ENCODE results near the gene RNF223.
"Not testable (repeated sequence)": the region's sequence is repeated elsewhere in the genome, so short reads cannot be mapped to it uniquely, and the experiment has no call there.

RNF223 gene

GRCh38 chr1:1059494-1060280 lies 14.4 kb downstream of the RNF223 start:
- DNase-seq (ENCODE audit: low read depth) = peak; percentile 59

- DNase-seq (ENCODE audit: low read depth) = no peak
Measured at GRCh38 chr1:1058921-1059493, 15.1 kb downstream of the RNF223 start.

GRCh38 chr1:1058088-1058905 lies 15.8 kb downstream of the RNF223 start:
- DNase-seq (ENCODE audit: low read depth) = no peak

- not testable (repeated sequence) for DNase-seq (ENCODE audit: low read depth)
Measured at GRCh38 chr1:1057769-1058087, 16.4 kb downstream of the RNF223 start.

- no peak for DNase-seq (ENCODE audit: low read depth)
Measured at GRCh38 chr1:1055841-1056736, 18.0 kb downstream of the RNF223 start.

GRCh38 chr1:1054971-1055370 lies 19.1 kb downstream of the RNF223 start:
- DNase-seq (ENCODE audit: low read depth) = no peak

GRCh38 chr1:1054099-1054700 lies 19.9 kb downstream of the RNF223 start:
- DNase-seq (ENCODE audit: low read depth) = no peak

- DNase-seq (ENCODE audit: low read depth) = no peak
Measured at GRCh38 chr1:1053682-1054081, 20.4 kb downstream of the RNF223 start.

GRCh38 chr1:1053022-1053421 lies 21.1 kb downstream of the RNF223 start:
- DNase-seq (ENCODE audit: low read depth) = no peak

- no peak for DNase-seq (ENCODE audit: low read depth)
Measured at GRCh38 chr1:1052003-1052840, 21.9 kb downstream of the RNF223 start.

GRCh38 chr1:1051127-1051810 lies 22.8 kb downstream of the RNF223 start:
- no peak for DNase-seq (ENCODE audit: low read depth)

GRCh38 chr1:1050577-1051052 lies 23.5 kb downstream of the RNF223 start:
- no peak for DNase-seq (ENCODE audit: low read depth)

GRCh38 chr1:1049318-1050165 lies 24.6 kb downstream of the RNF223 start:
- no peak for DNase-seq (ENCODE audit: low read depth)

- DNase-seq (ENCODE audit: low read depth) = no peak
Measured at GRCh38 chr1:1048765-1049164, 25.3 kb downstream of the RNF223 start.

- DNase-seq (ENCODE audit: low read depth) = no peak
Measured at GRCh38 chr1:1047963-1048362, 26.1 kb downstream of the RNF223 start.

GRCh38 chr1:1047407-1047806 lies 26.7 kb downstream of the RNF223 start:
- DNase-seq (ENCODE audit: low read depth) = no peak

- no peak for DNase-seq (ENCODE audit: low read depth)
Measured at GRCh38 chr1:1046767-1047166, 27.3 kb downstream of the RNF223 start.

GRCh38 chr1:1046243-1046642 lies 27.9 kb downstream of the RNF223 start:
- DNase-seq (ENCODE audit: low read depth) = no peak

GRCh38 chr1:1045129-1045528 lies 29.0 kb downstream of the RNF223 start:
- no peak for DNase-seq (ENCODE audit: low read depth)

Measured in fibroblast of gingiva (primary cell).